Prostate gland (tissue), 2 donors: ENCODE results near the gene MESP1. TPM values are rescaled to one million over a fixed set of nuclear protein-coding genes. Genes with fewer than 3 reads are reported as not detected.

Source experiments
- DNase-seq: peaks from one replicate; pipeline ENCODE4 v3.0.0-alpha.2; 2019; ENCODE audit warnings: low spot score
- H3K27ac ChIP-seq, 2 donors: fragments of 200-600 bp; sonication (generic); 2 replicates each; pipeline ENCODE4 v1.5.1; 2017 to 2019
- H3K27me3 ChIP-seq: fragments of 200-600 bp; sonication (generic); replicated peaks from 2 replicates; pipeline ENCODE4 v1.5.1; 2019; ENCODE audit not compliant: insufficient read depth
- H3K36me3 ChIP-seq, 2 donors: fragments of 200-600 bp; sonication (generic); 1 replicate in 1 of 2; 2 replicates in 1 of 2; pipeline versions ENCODE4 v1.5.1 to v1.8.1; 2017 to 2019
- H3K4me1 ChIP-seq: fragments of 200-600 bp; sonication (generic); replicated peaks from 2 replicates; pipeline ENCODE4 v1.5.1; 2019
- H3K4me3 ChIP-seq, 2 donors: fragments of 200-600 bp; sonication (generic); 2 replicates each; pipeline ENCODE4 v1.5.1; 2017 to 2019
- H3K9me3 ChIP-seq: fragments of 200-600 bp; sonication (generic); 2 replicates; pipeline ENCODE4 v1.5.1; 2017
- POLR2A ChIP-seq: fragments of 450-650 bp; IDR thresholded peaks from one replicate; pipeline ENCODE4 v1.6.1; 2016; ENCODE audit warnings: antibody characterized with exemption, mild to moderate bottlenecking
- POLR2AphosphoS5 ChIP-seq: sonication (generic); formaldehyde crosslinking; IDR thresholded peaks from one replicate; pipeline ENCODE4 v1.6.1; 2017; ENCODE audit warnings: antibody characterized with exemption
- WGBS: methylation state at CpG from one replicate; pipeline ENCODE4 v1.1.5; 2018; 5-methylcytosine and 5-hydroxymethylcytosine counted together
- intact Hi-C: fragments of 100-400 bp; cut with DNase I; formaldehyde crosslinking; loops from one replicate; pipeline ENCODE4 v1.14.2; 2022
- small RNA-seq, 2 donors: library from RNA; depleted of rRNA; stranded (forward); fragments of <200 nt; gene quantifications; one replicate each; pipeline ENCODE3, GENCODE V24; 2016
- total RNA-seq, 2 donors: library from RNA; depleted of rRNA; stranded (reverse); fragments of >200 nt; gene quantifications; one replicate each; pipeline ENCODE4 v1.1.0, GENCODE V29; 2016
- TF ChIP-seq, protein P1 (sequence below), 4 experiments: fragments of 200-600 bp in 2 of 4; fragments of 450-650 bp in 2 of 4; sonication (generic) in 2 of 4; IDR thresholded peaks; 1 replicate in 3 of 4; 2 replicates in 1 of 4; pipeline ENCODE4 v1.5.1; 2016 to 2019; ENCODE audit warnings: antibody characterized with exemption in 4 of 4, mild to moderate bottlenecking in 2 of 4, moderate library complexity in 2 of 4

MESP1 gene
- total RNA-seq, 2 donors from 2014 or later = 11.5 to 67.4 TPM

- Histone ChIP-seq H3K27me3 (no peaks in the 10 kb centered on the region), H3K36me3 (no peaks in the 10 kb centered on the region), H3K4me3 (no peak overlapping the region), H3K27ac (no peak overlapping the region), H3K9me3 (no peaks in the 10 kb centered on the region), H3K4me1 (no peaks in the 10 kb centered on the region)
- 85% methylated on average over 2 of the region's 2 CpGs for WGBS
- intact Hi-C loops = no loop called here
- no peak for DNase-seq
- TF ChIP-seq, protein P1, sequence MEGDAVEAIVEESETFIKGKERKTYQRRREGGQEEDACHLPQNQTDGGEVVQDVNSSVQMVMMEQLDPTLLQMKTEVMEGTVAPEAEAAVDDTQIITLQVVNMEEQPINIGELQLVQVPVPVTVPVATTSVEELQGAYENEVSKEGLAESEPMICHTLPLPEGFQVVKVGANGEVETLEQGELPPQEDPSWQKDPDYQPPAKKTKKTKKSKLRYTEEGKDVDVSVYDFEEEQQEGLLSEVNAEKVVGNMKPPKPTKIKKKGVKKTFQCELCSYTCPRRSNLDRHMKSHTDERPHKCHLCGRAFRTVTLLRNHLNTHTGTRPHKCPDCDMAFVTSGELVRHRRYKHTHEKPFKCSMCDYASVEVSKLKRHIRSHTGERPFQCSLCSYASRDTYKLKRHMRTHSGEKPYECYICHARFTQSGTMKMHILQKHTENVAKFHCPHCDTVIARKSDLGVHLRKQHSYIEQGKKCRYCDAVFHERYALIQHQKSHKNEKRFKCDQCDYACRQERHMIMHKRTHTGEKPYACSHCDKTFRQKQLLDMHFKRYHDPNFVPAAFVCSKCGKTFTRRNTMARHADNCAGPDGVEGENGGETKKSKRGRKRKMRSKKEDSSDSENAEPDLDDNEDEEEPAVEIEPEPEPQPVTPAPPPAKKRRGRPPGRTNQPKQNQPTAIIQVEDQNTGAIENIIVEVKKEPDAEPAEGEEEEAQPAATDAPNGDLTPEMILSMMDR (IDR thresholded peaks at IDR 0.05) = no peak
- TF ChIP-seq POLR2A (no peak), POLR2AphosphoS5 (no peak)
These were observed 36.3 kb downstream of the MESP1 start for GRCh38 chr15:89714775-89715174.

DNA sequence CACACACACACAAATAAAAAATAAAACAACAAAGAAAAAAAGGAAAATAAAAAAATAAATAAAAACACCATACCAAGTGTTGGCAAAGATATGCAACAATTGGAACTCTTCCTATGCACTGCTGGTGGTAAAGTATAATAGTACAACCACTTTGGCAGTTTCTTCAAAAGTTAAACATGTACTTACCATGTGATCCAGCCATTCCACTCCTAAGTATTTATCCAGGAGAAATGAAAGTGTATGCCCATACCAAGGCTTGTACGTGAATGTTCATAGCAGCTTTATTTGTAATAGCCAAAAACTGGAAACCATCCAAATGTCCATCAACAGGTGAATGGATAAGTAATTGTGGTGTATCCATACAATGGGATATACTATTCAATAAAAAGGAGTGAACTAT is 43.5 kb downstream of the MESP1 start:
- H3K27me3 ChIP-seq = no peaks in the 10 kb centered on the region
- intact Hi-C loops = no loop called here
- TF ChIP-seq, protein P1 (IDR thresholded peaks at IDR 0.05) = no peak
- TF ChIP-seq POLR2AphosphoS5 (no peak), POLR2A (no peak)
- no peaks in the 10 kb centered on the region for H3K4me1 ChIP-seq
- WGBS = 36% methylated on average over 1 of the region's 1 CpG
- H3K4me3 ChIP-seq = no peak overlapping the region
- no peak overlapping the region for H3K27ac ChIP-seq
- no peaks in the 10 kb centered on the region for H3K9me3 ChIP-seq
- H3K36me3 ChIP-seq = no peaks in the 10 kb centered on the region
- no peak for DNase-seq

GRCh38 chr15:89704411-89704810 is 46.6 kb downstream of the MESP1 start:
- TF ChIP-seq POLR2A = no peak
- TF ChIP-seq, protein P1 (IDR thresholded peaks at IDR 0.05) = no peak
- no peak for TF ChIP-seq POLR2AphosphoS5
- DNase-seq = no peak
- Histone ChIP-seq H3K27ac (no peak overlapping the region), H3K36me3 (no peaks in the 10 kb centered on the region), H3K4me3 (no peak overlapping the region), H3K27me3 (no peaks in the 10 kb centered on the region), H3K4me1 (no peaks in the 10 kb centered on the region), H3K9me3 (no peaks in the 10 kb centered on the region)
- intact Hi-C loops = no loop called here

Small RNA genes lying within 50 kb of the gene (small RNA-seq; reads per million reads assigned to genes)
- gene RNU6-132P = 0 reads per million in 2 donors

Other genes starting within 250 kb of the MESP1 start
- 1 to 10 TPM in 1 of 2 donors, under 1 TPM in 1; 0.55 to 4.1 TPM for gene TICRR, start 175.8 kb downstream of the MESP1 start, total RNA-seq
- gene KIF7, start 95.8 kb downstream of the MESP1 start, total RNA-seq = 10 to 100 TPM in 1 of 2 donors, 1 to 10 TPM in 1; 4.1 to 10.3 TPM
- 1 to 10 TPM; 1.5 to 3.6 TPM for gene PLIN1, start 71.9 kb downstream of the MESP1 start, total RNA-seq
- gene PEX11A, start 60.5 kb downstream of the MESP1 start, total RNA-seq = 10 to 100 TPM; 13.5 to 23.3 TPM
- gene WDR93, start 60.4 kb downstream of the MESP1 start, total RNA-seq = 1 to 10 TPM in 1 of 2 donors, under 1 TPM in 1; 0.18 to 3.0 TPM
- 1 to 10 TPM in 1 of 2 donors, not detected in 1; 1.4 TPM for gene MESP2, start 25.1 kb upstream of the MESP1 start, total RNA-seq
- gene ANPEP, start 63.6 kb upstream of the MESP1 start, total RNA-seq = 100 to 1,000 TPM in 1 of 2 donors, 10 to 100 TPM in 1; 41.9 to 152 TPM
- 10 to 100 TPM; 43.7 to 44.7 TPM for gene AP3S2, start 142.7 kb upstream of the MESP1 start, total RNA-seq
- gene ARPIN, start 161.7 kb upstream of the MESP1 start, total RNA-seq = 10 to 100 TPM; 18.7 to 39.5 TPM